ENCODE data around the gene ATRN. TPM values are rescaled to one million over a fixed set of nuclear protein-coding genes. Genes with fewer than 3 reads are reported as not detected.

The ATRN gene
- total RNA-seq, 1 donor from 2014 or later, result 63.8 TPM

DNA sequence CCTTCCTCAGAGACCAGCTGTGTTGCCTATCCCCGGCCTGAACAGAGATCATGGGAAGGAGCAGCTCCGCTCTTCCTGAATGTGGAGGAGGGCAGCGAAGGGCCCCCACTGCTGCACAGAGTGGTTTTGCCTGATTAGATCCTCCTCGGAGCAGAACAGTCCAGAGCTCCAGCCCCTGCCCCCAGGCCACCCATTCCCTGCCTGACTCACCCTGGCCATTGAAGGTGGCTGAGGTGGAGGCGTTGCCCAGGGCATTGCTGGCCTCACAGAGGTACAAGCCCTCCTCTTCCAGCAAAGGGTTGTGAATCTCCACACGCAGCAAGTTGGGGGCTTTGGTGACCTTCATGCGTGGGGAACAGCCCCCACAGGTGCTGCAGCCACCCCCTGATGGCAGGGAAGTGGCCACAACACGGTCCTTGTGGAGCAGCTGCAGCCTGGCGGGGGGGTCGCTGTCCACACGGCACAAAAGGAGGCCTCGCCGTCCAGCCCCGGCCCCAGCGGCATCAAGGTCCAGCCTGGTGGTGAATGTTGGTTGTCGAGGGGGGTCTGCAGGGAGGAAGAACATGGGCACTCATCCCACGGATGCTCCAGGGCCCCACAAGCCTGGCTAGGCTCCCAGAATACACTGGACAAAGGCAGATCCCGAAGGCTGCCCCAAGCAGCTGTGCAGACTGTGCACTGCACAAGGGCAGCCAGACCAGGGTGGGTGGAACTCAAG lies 226.9 kb downstream of the ATRN start:
- no peak for DNase-seq

DNA sequence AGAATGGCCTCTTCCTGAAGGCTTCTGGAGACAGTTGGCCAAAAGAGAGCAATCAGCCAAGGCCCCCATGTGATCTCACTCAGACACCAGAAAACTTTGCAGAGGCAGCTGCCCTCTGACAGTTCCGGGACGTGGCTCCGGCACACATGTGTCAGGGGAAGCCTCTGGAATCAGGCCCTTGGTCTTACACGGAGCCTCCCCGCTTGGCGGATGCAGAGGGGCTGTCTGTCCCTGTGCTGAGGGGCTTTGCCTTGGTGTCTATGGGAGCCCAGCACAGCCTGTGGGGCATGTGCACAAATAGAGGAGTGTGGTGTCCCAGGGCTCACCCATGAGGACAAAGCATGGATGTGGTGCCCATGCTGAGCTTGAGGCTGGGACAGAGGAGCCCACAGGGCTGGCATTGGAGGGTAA lies 227.8 kb downstream of the ATRN start:
- DNase-seq, result no peak

DNA sequence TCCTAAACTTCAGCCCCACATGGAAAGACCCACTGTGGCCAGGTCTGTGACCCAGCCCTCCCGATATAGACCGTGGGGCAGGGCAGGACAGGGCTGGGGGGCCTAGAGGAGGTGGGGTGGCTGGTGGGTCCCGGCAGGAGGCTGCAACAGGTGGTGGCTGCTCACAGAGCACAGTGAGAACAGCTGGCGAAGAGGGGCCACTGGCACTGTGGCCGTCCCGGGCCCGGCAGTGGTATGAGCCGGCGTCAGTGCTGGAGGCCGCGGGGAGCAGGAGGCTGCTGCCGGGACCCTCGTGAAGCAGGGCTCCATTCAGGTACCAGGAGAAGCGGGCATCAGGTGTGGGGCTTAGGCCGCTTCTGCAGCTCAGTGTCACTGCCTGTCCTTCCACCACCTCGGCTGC lies 228.2 kb downstream of the ATRN start:
- no peak for DNase-seq

Small RNA genes within 50 kb of the gene (small RNA-seq; reads per million reads assigned to genes)
- not detected for gene AL353193.1

Other genes with a start within 250 kb of the ATRN start
- not detected for gene SLC4A11, start 231.8 kb upstream of the ATRN start, total RNA-seq
- gene DNAAF9, start 63.3 kb upstream of the ATRN start, total RNA-seq, result 36.0 TPM
- gene GFRA4, start 192.4 kb downstream of the ATRN start, total RNA-seq, result not detected
- 3.6 TPM for gene ADAM33, start 211.0 kb downstream of the ATRN start, total RNA-seq
- gene SIGLEC1, start 241.6 kb downstream of the ATRN start, total RNA-seq, result 0.16 TPM

Measured in occipital lobe (tissue), 3 donors.